IMR-90 (cell line): ENCODE measurements around the gene AUTS2. TPM values are rescaled to one million over a fixed set of nuclear protein-coding genes. Genes with fewer than 3 reads are reported as not detected.

Experiments used
- ATAC-seq: fragments of 200-7000 bp; cut with Tn5 transposase; 2 replicates; pipeline ENCODE4 v1.9.1; 2020; ENCODE audit warnings: low read depth, mild to moderate bottlenecking, moderate library complexity
- BruUV-seq: library from RNA; stranded (reverse); fragments of 400-500 nt; replicated peaks from 2 replicates; lab custom pipeline; 2021; lab: Mats Ljungman, UMichigan
- CTCF ChIA-PET: fragments of 300-600 bp; formaldehyde crosslinking; extraction: SDS; loops from one replicate; lab custom pipeline; 2021; ENCODE audit warnings: antibody characterized with exemption; lab: Yijun Ruan, JAX
- POLR2A ChIA-PET: fragments of 300-600 bp; sonication (Branson Sonifier 250); formaldehyde crosslinking; loops from one replicate; lab custom pipeline; 2022; ENCODE audit warnings: antibody characterized with exemption; ENCODE audit not compliant: unreplicated experiment; lab: Charles Lee
- DNase-seq: peaks from one replicate; pipeline ENCODE4 v3.0.0; 2013
- H2AFZ ChIP-seq: replicated peaks from 2 replicates; pipeline ENCODE3; 2013; ENCODE audit warnings: low read length, mild to moderate bottlenecking; ENCODE audit not compliant: poor library complexity
- H2AK5ac ChIP-seq: 2 replicates; pipeline ENCODE4 v1.6.1; 2013; ENCODE audit warnings: low read depth, low read length, inconsistent platforms
- H2AK9ac ChIP-seq: replicated peaks from 2 replicates; pipeline ENCODE3; 2013; ENCODE audit warnings: mild to moderate bottlenecking, low read depth, low read length, moderate library complexity; ENCODE audit not compliant: poor library complexity
- H2BK120ac ChIP-seq: 2 replicates; pipeline ENCODE4 v1.6.1; 2013; ENCODE audit warnings: low read depth, low read length, inconsistent platforms
- H2BK15ac ChIP-seq: 3 replicates; pipeline ENCODE4 v1.6.1; 2013; ENCODE audit warnings: low read depth, low read length, inconsistent platforms
- H2BK20ac ChIP-seq: 2 replicates; pipeline ENCODE4 v1.6.1; 2013; ENCODE audit warnings: low read depth, mild to moderate bottlenecking, inconsistent platforms, low read length, moderate library complexity
- H2BK5ac ChIP-seq: 2 replicates; pipeline ENCODE4 v1.6.1; 2013; ENCODE audit warnings: mild to moderate bottlenecking, low read depth, low read length, inconsistent platforms; ENCODE audit not compliant: poor library complexity, severe bottlenecking
- H3K14ac ChIP-seq: replicated peaks from 2 replicates; pipeline ENCODE4 v1.6.1; 2013; ENCODE audit warnings: low read depth, low read length, inconsistent platforms
- H3K18ac ChIP-seq: 2 replicates; pipeline ENCODE4 v1.6.1; 2013; ENCODE audit warnings: low read depth, low read length, control low read depth
- H3K23ac ChIP-seq: 2 replicates; pipeline ENCODE4 v1.6.1; 2013; ENCODE audit warnings: low read depth, low read length, inconsistent platforms
- H3K27ac ChIP-seq: 2 replicates; pipeline ENCODE4 v1.5.1; 2013; ENCODE audit warnings: mild to moderate bottlenecking, control low read depth, low read length; ENCODE audit not compliant: insufficient read depth
- H3K27me3 ChIP-seq: 2 replicates; pipeline ENCODE4 v1.6.1; 2013; ENCODE audit warnings: low read length; ENCODE audit not compliant: control insufficient read depth, insufficient read depth
- H3K36me3 ChIP-seq: 2 replicates; pipeline ENCODE4 v1.6.1; 2013; ENCODE audit warnings: low read length, mixed read lengths; ENCODE audit not compliant: control insufficient read depth, insufficient read depth
- H3K4ac ChIP-seq: 2 replicates; pipeline ENCODE4 v1.6.1; 2013; ENCODE audit warnings: low read depth, low read length, inconsistent platforms
- H3K4me1 ChIP-seq: 2 replicates; pipeline ENCODE4 v1.6.1; 2013; ENCODE audit warnings: low read length, mixed read lengths; ENCODE audit not compliant: control insufficient read depth, insufficient read depth
- H3K4me2 ChIP-seq: 2 replicates; pipeline ENCODE4 v1.6.1; 2013; ENCODE audit warnings: low read depth, mild to moderate bottlenecking, control low read depth, low read length, moderate library complexity
- H3K4me3 ChIP-seq: 2 replicates; pipeline ENCODE4 v1.5.1; 2013; ENCODE audit warnings: low read depth, mild to moderate bottlenecking, control low read depth, low read length, moderate library complexity; ENCODE audit not compliant: insufficient read depth
- H3K56ac ChIP-seq: 2 replicates; pipeline ENCODE4 v1.6.1; 2013; ENCODE audit warnings: low read length, inconsistent platforms; ENCODE audit not compliant: insufficient read depth; ENCODE audit errors: extremely low read depth
- H3K79me1 ChIP-seq, 2 experiments: 2 replicates each; pipeline ENCODE4 v1.6.1; 2013; ENCODE audit warnings: low read length in 2 of 2, inconsistent platforms in 1 of 2, low read depth in 1 of 2
- H3K9ac ChIP-seq: 2 replicates; pipeline ENCODE4 v1.6.1; 2013; ENCODE audit warnings: low read depth, low read length, control low read depth
- H3K9me1 ChIP-seq: 2 replicates; pipeline ENCODE4 v1.6.1; 2013; ENCODE audit warnings: low read length, inconsistent platforms; ENCODE audit not compliant: insufficient read depth
- H3K9me3 ChIP-seq: 2 replicates; pipeline ENCODE4 v1.6.1; 2013; ENCODE audit warnings: low read length; ENCODE audit not compliant: control insufficient read depth, insufficient read depth
- H4K20me1 ChIP-seq: 2 replicates; pipeline ENCODE4 v1.6.1; 2013; ENCODE audit warnings: low read length, inconsistent platforms; ENCODE audit not compliant: insufficient read depth
- H4K5ac ChIP-seq: 2 replicates; pipeline ENCODE4 v1.6.1; 2013; ENCODE audit warnings: mild to moderate bottlenecking, low read depth, low read length, control low read depth
- H4K8ac ChIP-seq, 2 experiments: 2 replicates each; pipeline ENCODE4 v1.6.1; 2013; ENCODE audit warnings: low read depth in 2 of 2, low read length in 2 of 2, control low read depth in 1 of 2, inconsistent platforms in 1 of 2
- H4K91ac ChIP-seq: 2 replicates; pipeline ENCODE4 v1.6.1; 2013; ENCODE audit warnings: low read depth, low read length, inconsistent platforms; ENCODE audit not compliant: insufficient read depth
- BHLHE40 ChIP-seq: fragments of 150-350 bp; IDR thresholded peaks from 2 replicates; pipeline ENCODE4 v1.6.1; 2016; ENCODE audit warnings: mild to moderate bottlenecking, low read depth, low read length
- CEBPB ChIP-seq: IDR thresholded peaks from 2 replicates; pipeline ENCODE4 v1.6.1; 2012; ENCODE audit warnings: low read depth, low read length, improper control_type of control experiment
- CHD1 ChIP-seq: IDR thresholded peaks from 2 replicates; pipeline ENCODE4 v1.6.1; 2012; ENCODE audit warnings: low read depth, low read length, improper control_type of control experiment
- FOS ChIP-seq: fragments of 150-350 bp; IDR thresholded peaks from 2 replicates; pipeline ENCODE4 v1.6.1; 2016; ENCODE audit warnings: low read depth, low read length
- MAFK ChIP-seq: IDR thresholded peaks from 2 replicates; pipeline ENCODE4 v1.6.1; 2012; ENCODE audit warnings: low read depth, low read length, improper control_type of control experiment
- MAZ ChIP-seq: IDR thresholded peaks from 2 replicates; pipeline ENCODE4 v1.6.1; 2012; ENCODE audit warnings: low read depth, mild to moderate bottlenecking, low read length, improper control_type of control experiment, moderate library complexity, borderline replicate concordance
- MXI1 ChIP-seq: IDR thresholded peaks from 2 replicates; pipeline ENCODE4 v1.6.1; 2012; ENCODE audit warnings: low read depth, mild to moderate bottlenecking, low read length, moderate library complexity, borderline replicate concordance
- NFE2L2 ChIP-seq: fragments of 150-350 bp; IDR thresholded peaks from 2 replicates; pipeline ENCODE4 v1.6.1; 2016; ENCODE audit warnings: low read depth, mild to moderate bottlenecking, low read length
- POLR2A ChIP-seq: IDR thresholded peaks from 2 replicates; pipeline ENCODE4 v1.6.1; 2012; ENCODE audit warnings: mild to moderate bottlenecking, low read depth, low read length
- RAD21 ChIP-seq: IDR thresholded peaks from 2 replicates; pipeline ENCODE4 v1.6.1; 2012; ENCODE audit warnings: low read length, improper control_type of control experiment
- RCOR1 ChIP-seq: IDR thresholded peaks from 2 replicates; pipeline ENCODE4 v1.6.1; 2012; ENCODE audit warnings: mild to moderate bottlenecking, low read length, improper control_type of control experiment; ENCODE audit not compliant: insufficient replicate concordance
- RFX5 ChIP-seq: IDR thresholded peaks from 2 replicates; pipeline ENCODE4 v1.8.0; 2012; ENCODE audit warnings: low read depth, mild to moderate bottlenecking, low read length, moderate library complexity
- SMC3 ChIP-seq: fragments of 150-350 bp; IDR thresholded peaks from 2 replicates; pipeline ENCODE4 v1.6.1; 2016; ENCODE audit warnings: low read depth, mild to moderate bottlenecking, antibody characterized with exemption, low read length, moderate library complexity
- WGBS, 2 experiments: methylation state at CpG; one replicate each; pipeline versions ENCODE4 v1.1.5 to v1.1.7; 2013; ENCODE audit warnings: missing lambda C conversion rate in 2 of 2; ENCODE audit not compliant: insufficient read length in 1 of 2; ENCODE audit errors: extremely low coverage in 2 of 2; 5-methylcytosine and 5-hydroxymethylcytosine counted together
- dilution Hi-C: fragments of 300-500 bp; cut with HindIII; formaldehyde crosslinking; loops from one replicate; pipeline ENCODE4 v1.14.3; 2018; ENCODE audit warnings: low sequenced_read_pairs; ENCODE audit not compliant: unreplicated experiment
- in situ Hi-C: fragments of 300-500 bp; cut with MboI; formaldehyde crosslinking; loops from 3 replicates; pipeline ENCODE4 v1.14.3; 2019; ENCODE audit warnings: low sequenced_read_pairs, inconsistent platforms, mixed read lengths
- intact Hi-C: fragments of 100-400 bp; cut with micrococcal nuclease; formaldehyde crosslinking; loops from 2 replicates; pipeline ENCODE4 v1.10.0; 2022
- polyA plus RNA-seq, 3 experiments: library from polyadenylated mRNA; depleted of rRNA; stranded (reverse); fragments of >200 nt; gene quantifications; 2 replicates each; pipeline ENCODE4 v1.2.3, GENCODE V29; 2012; ENCODE audit warnings: low replicate concordance in 1 of 3
- total RNA-seq: library from RNA; depleted of rRNA; stranded (reverse); fragments of >200 nt; gene quantifications from 2 replicates; pipeline ENCODE4 v1.2.3, GENCODE V29; 2012
- TF ChIP-seq, protein P1 (sequence below): fragments of 150-350 bp; IDR thresholded peaks from 2 replicates; pipeline ENCODE4 v1.6.1; 2016; ENCODE audit warnings: low read depth, mild to moderate bottlenecking, low read length, moderate library complexity, borderline replicate concordance
- TF ChIP-seq, protein P2 (sequence below): conservative IDR thresholded peaks from 2 replicates; pipeline ENCODE4 v1.5.1; 2012; ENCODE audit warnings: mild to moderate bottlenecking, low read depth, low read length, improper control_type of control experiment
- TF ChIP-seq, protein P3 (sequence below): fragments of 150-350 bp; IDR thresholded peaks from 2 replicates; pipeline ENCODE4 v1.6.1; 2017; ENCODE audit warnings: mild to moderate bottlenecking, antibody characterized with exemption, low read length, low read depth

AUTS2 gene
- total and polyA plus RNA-seq, 2 of the 4 experiments (the other 2 are of a cell fraction) = 0.90 to 3.0 TPM

- CTCF ChIA-PET = interaction anchor here (0.6 kb wide), 1 partner anchor 939 kb away, joined by 10 read pairs; no protein-coding TSS in a partner anchor
- H3K14ac ChIP-seq = no peak overlapping the region
- no peaks in the 10 kb centered on the region for H3K36me3 ChIP-seq
- POLR2A ChIA-PET = interaction anchor here (0.6 kb wide), 1 partner anchor 386 kb away, joined by 6 read pairs; no protein-coding TSS in a partner anchor
- H2BK15ac ChIP-seq = no peak overlapping the region
- in situ Hi-C loops = no loop called here
- no peak overlapping the region for H3K56ac ChIP-seq
- H3K79me1 ChIP-seq = no peaks in the 10 kb centered on the region
- no peak overlapping the region for H4K8ac ChIP-seq
- H3K4ac ChIP-seq = no peak overlapping the region
- H3K27ac ChIP-seq = no peak overlapping the region
- H2AFZ ChIP-seq = no peak overlapping the region
- H3K9me3 ChIP-seq = 0 out of 2 replicates have a peak, but pooled peaks cover 2% of the 10 kb centered on the region
- no peak overlapping the region for H2BK5ac ChIP-seq
- H2AK9ac ChIP-seq = no peak overlapping the region
- H3K18ac ChIP-seq = no peak overlapping the region
- no peak for DNase-seq
- no peak overlapping the region for H2BK120ac ChIP-seq
- WGBS, 2 experiments = no CpG with 5 or more reads among the region's 3 CpGs
- no peaks in the 10 kb centered on the region for H3K4me1 ChIP-seq
- dilution Hi-C loops = no loop called here
- H2BK20ac ChIP-seq = no peak overlapping the region
- no peak overlapping the region for H4K91ac ChIP-seq
- no peak for ATAC-seq
- no peaks in the 10 kb centered on the region for H4K20me1 ChIP-seq
- no peak overlapping the region for H3K9ac ChIP-seq
- no TSS peak for BruUV-seq
- TF ChIP-seq FOS = no peak
- TF ChIP-seq SMC3 = no peak
- TF ChIP-seq, protein P1, sequence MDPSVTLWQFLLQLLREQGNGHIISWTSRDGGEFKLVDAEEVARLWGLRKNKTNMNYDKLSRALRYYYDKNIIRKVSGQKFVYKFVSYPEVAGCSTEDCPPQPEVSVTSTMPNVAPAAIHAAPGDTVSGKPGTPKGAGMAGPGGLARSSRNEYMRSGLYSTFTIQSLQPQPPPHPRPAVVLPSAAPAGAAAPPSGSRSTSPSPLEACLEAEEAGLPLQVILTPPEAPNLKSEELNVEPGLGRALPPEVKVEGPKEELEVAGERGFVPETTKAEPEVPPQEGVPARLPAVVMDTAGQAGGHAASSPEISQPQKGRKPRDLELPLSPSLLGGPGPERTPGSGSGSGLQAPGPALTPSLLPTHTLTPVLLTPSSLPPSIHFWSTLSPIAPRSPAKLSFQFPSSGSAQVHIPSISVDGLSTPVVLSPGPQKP = no peak
- no peak for TF ChIP-seq POLR2A
- TF ChIP-seq RFX5 = no peak
- no peak for TF ChIP-seq MAZ
- TF ChIP-seq MXI1 = no peak
- TF ChIP-seq RAD21 = no peak
- no peak for TF ChIP-seq RCOR1
- TF ChIP-seq MAFK = no peak
- TF ChIP-seq CHD1 = no peak
- no peak for TF ChIP-seq BHLHE40
- TF ChIP-seq, protein P2, sequence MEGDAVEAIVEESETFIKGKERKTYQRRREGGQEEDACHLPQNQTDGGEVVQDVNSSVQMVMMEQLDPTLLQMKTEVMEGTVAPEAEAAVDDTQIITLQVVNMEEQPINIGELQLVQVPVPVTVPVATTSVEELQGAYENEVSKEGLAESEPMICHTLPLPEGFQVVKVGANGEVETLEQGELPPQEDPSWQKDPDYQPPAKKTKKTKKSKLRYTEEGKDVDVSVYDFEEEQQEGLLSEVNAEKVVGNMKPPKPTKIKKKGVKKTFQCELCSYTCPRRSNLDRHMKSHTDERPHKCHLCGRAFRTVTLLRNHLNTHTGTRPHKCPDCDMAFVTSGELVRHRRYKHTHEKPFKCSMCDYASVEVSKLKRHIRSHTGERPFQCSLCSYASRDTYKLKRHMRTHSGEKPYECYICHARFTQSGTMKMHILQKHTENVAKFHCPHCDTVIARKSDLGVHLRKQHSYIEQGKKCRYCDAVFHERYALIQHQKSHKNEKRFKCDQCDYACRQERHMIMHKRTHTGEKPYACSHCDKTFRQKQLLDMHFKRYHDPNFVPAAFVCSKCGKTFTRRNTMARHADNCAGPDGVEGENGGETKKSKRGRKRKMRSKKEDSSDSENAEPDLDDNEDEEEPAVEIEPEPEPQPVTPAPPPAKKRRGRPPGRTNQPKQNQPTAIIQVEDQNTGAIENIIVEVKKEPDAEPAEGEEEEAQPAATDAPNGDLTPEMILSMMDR = no peak
- no peak for TF ChIP-seq CEBPB
- no peak for TF ChIP-seq NFE2L2
- TF ChIP-seq, protein P3, sequence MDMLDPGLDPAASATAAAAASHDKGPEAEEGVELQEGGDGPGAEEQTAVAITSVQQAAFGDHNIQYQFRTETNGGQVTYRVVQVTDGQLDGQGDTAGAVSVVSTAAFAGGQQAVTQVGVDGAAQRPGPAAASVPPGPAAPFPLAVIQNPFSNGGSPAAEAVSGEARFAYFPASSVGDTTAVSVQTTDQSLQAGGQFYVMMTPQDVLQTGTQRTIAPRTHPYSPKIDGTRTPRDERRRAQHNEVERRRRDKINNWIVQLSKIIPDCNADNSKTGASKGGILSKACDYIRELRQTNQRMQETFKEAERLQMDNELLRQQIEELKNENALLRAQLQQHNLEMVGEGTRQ = no peak
- intact Hi-C loops = no loop called here
- no peak overlapping the region for H3K4me2 ChIP-seq
- no peak overlapping the region for H3K4me3 ChIP-seq
- H4K5ac ChIP-seq = no peak overlapping the region
- H3K27me3 ChIP-seq = no peaks in the 10 kb centered on the region
- no peak overlapping the region for H3K23ac ChIP-seq
- no peak overlapping the region for H2AK5ac ChIP-seq
- no peaks in the 10 kb centered on the region for H3K9me1 ChIP-seq
Measured at GRCh38 chr7:70307544-70308106, 709.4 kb downstream of the AUTS2 start.
